SU-DHL-6 (cell line): ENCODE data around the gene CCDC116.

Experiments
- H2AFZ ChIP-seq: fragments of 200-600 bp; sonication (generic); 2 replicates; pipeline ENCODE4 v1.6.1; 2014; ENCODE audit warnings: low read depth, mild to moderate bottlenecking, moderate library complexity, mixed read lengths, antibody characterized with exemption, low read length; ENCODE audit not compliant: severe bottlenecking
- H3F3A ChIP-seq: fragments of 200-600 bp; shearing (Covaris generic); 2 replicates; pipeline ENCODE4 v1.6.0; 2016; ENCODE audit warnings: antibody characterized with exemption, mild to moderate bottlenecking; ENCODE audit not compliant: insufficient read depth
- H3K27ac ChIP-seq: fragments of 200-600 bp; sonication (generic); 2 replicates; pipeline ENCODE4 v1.5.1; 2016; ENCODE audit warnings: low read depth, mild to moderate bottlenecking, low read length, moderate library complexity, mixed read lengths
- H3K27me3 ChIP-seq: fragments of 200-600 bp; sonication (generic), shearing (Covaris generic); 2 replicates; pipeline ENCODE4 v1.6.0; 2014; ENCODE audit warnings: mild to moderate bottlenecking, low read length
- H3K36me3 ChIP-seq: fragments of 200-600 bp; sonication (generic); 2 replicates; pipeline ENCODE4 v1.6.1; 2014; ENCODE audit warnings: mild to moderate bottlenecking, low read length, mixed read lengths
- H3K4me2 ChIP-seq: fragments of 300-600, 200-600 bp; shearing (Covaris generic), sonication (generic); 2 replicates; pipeline ENCODE4 v1.6.0; 2014; ENCODE audit warnings: low read length, low read depth, mild to moderate bottlenecking; ENCODE audit not compliant: poor library complexity, severe bottlenecking
- H3K4me3 ChIP-seq: fragments of 200-600 bp; sonication (generic); 2 replicates; pipeline ENCODE4 v1.5.1; 2014; ENCODE audit warnings: antibody characterized with exemption, low read length, mild to moderate bottlenecking, mixed read lengths; ENCODE audit not compliant: insufficient read depth, poor library complexity, severe bottlenecking
- H3K79me2 ChIP-seq: fragments of 200-600 bp; sonication (generic); 2 replicates; pipeline ENCODE4 v1.6.1; 2014; ENCODE audit warnings: mild to moderate bottlenecking, low read length, moderate library complexity; ENCODE audit not compliant: insufficient read depth
- H3K9ac ChIP-seq: fragments of 200-600 bp; sonication (generic); 2 replicates; pipeline ENCODE4 v1.7.0; 2014; ENCODE audit warnings: mild to moderate bottlenecking, low read length
- H3K9me2 ChIP-seq: fragments of 200-600 bp; sonication (generic); replicated peaks from 2 replicates; pipeline ENCODE4 v1.6.1; 2014; ENCODE audit warnings: low read length; ENCODE audit not compliant: insufficient read depth
- H3K9me3 ChIP-seq: fragments of 200-600 bp; sonication (generic); 2 replicates; pipeline ENCODE4 v1.6.1; 2014; ENCODE audit warnings: low read length, mixed read lengths; ENCODE audit not compliant: insufficient read depth
- H4K20me1 ChIP-seq: fragments of 200-600 bp; sonication (generic); 2 replicates; pipeline ENCODE4 v1.6.1; 2014; ENCODE audit warnings: low read depth, mild to moderate bottlenecking, antibody characterized with exemption, low read length, moderate library complexity, mixed read lengths
- EZH2phosphoT487 ChIP-seq: fragments of 200-600 bp; sonication (generic), shearing (Covaris generic); conservative IDR thresholded peaks from 2 replicates; pipeline ENCODE4 v1.6.1; 2018; ENCODE audit warnings: mild to moderate bottlenecking, antibody characterized with exemption, low read length, moderate library complexity, mixed read lengths
- TF ChIP-seq, protein P1 (sequence below): fragments of 200-600 bp; sonication (generic); IDR thresholded peaks from one replicate; pipeline ENCODE4 v1.5.1; 2017; ENCODE audit warnings: antibody characterized with exemption, mild to moderate bottlenecking, low read length, moderate library complexity; ENCODE audit not compliant: insufficient read depth, poor library complexity, severe bottlenecking

CCDC116 gene

DNA sequence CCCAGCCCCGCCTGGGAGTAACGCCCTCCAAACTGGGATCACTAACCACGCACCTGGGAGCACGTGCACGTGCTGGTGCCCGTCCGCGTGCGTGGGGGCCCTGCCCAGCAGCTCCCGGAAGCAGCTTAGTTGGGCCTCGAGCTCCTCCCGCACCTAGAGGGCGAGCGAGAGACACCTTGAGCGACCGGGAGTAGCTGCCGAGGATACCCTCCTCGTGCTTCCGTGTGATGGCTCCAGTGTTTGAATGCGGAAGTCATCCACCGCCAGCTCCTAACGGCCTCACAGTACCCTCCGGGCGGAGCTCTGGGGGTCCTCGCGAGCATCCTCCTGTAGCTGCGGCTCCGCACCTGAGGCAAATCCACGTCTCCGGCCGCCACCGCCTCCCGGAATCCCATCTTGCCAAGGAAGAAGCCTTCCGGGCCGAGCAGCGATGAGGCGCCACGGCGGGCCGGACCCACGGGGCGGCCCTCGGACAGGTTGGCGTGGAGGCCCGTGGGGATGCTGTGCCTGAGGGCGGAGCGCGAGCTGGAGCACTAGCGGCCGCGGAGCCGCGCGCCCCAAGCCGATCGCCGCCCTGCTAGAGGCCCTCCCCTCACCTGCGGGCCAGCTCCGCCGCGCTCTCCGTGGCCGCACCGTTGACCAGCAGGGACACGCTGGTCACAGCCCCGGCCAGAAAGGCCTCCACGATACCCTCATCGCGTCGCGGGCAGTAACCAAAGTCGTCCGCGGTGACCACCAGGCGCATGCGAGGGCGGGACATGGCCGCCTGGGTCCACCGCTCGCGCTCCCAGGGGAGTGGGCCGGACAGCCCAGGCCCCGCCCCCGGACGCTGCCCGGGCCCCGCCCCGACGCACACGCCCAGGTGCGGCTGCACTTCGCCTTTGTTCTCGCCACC is 3.1 kb upstream of the CCDC116 start, which contains the start of gene YDJC:
YDJC (minus strand) TSS at position 768 of the 895 bp plus-strand sequence; CDS start at position 760, 8 bp downstream.
- Histone ChIP-seq H4K20me1 (no peaks in the 10 kb centered on the region), H2AFZ (peak within 1 kb of the TSS; percentile 48), H3K27me3 (no peaks in the 10 kb centered on the region), H3K79me2 (peaks cover 12% of the 10 kb centered on the region; the same call in 1 of the 2 replicates), H3F3A (peaks cover 14% of the 10 kb centered on the region), H3K27ac (peak within 1 kb of the TSS; percentile 91), H3K9ac (peak within 1 kb of the TSS; percentile 99), H3K9me2 (no peaks in the 10 kb centered on the region), H3K4me2 (peak within 1 kb of the TSS; percentile 69), H3K9me3 (no peaks in the 10 kb centered on the region), H3K4me3 (peak within 1 kb of the TSS; percentile 99), H3K36me3 (no peaks in the 10 kb centered on the region)
- TF ChIP-seq EZH2phosphoT487: no peak
- TF ChIP-seq, protein P1, sequence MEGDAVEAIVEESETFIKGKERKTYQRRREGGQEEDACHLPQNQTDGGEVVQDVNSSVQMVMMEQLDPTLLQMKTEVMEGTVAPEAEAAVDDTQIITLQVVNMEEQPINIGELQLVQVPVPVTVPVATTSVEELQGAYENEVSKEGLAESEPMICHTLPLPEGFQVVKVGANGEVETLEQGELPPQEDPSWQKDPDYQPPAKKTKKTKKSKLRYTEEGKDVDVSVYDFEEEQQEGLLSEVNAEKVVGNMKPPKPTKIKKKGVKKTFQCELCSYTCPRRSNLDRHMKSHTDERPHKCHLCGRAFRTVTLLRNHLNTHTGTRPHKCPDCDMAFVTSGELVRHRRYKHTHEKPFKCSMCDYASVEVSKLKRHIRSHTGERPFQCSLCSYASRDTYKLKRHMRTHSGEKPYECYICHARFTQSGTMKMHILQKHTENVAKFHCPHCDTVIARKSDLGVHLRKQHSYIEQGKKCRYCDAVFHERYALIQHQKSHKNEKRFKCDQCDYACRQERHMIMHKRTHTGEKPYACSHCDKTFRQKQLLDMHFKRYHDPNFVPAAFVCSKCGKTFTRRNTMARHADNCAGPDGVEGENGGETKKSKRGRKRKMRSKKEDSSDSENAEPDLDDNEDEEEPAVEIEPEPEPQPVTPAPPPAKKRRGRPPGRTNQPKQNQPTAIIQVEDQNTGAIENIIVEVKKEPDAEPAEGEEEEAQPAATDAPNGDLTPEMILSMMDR: peak; percentile 29

DNA sequence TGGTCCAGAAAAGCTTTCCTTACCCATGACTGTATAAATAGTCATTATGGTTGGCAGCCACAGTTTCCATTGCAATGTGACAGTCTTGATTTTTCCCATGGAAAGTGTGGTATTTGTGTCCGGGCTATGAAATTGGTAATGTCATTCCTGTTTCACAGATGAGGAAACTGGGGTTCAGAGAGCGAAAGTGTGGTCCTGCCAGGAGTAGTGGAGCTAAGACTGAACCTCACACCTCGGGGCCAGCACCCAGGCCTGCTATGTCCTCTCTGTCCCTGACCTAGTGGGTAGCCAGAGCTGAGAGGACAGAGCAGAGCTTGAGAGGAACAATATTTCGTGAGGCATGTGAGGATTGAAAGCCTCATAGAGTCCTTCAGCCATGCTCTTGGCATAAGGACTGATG is 1.5 kb upstream of the CCDC116 start:
- Histone ChIP-seq H2AFZ (no peak overlapping the region), H3K27me3 (no peaks in the 10 kb centered on the region), H4K20me1 (no peaks in the 10 kb centered on the region), H3K79me2 (peaks cover 12% of the 10 kb centered on the region; the same call in 1 of the 2 replicates), H3K9ac (no peak overlapping the region), H3K27ac (no peak overlapping the region), H3K9me2 (no peaks in the 10 kb centered on the region), H3K4me2 (no peak overlapping the region), H3K4me3 (no peak overlapping the region), H3K36me3 (no peaks in the 10 kb centered on the region), H3F3A (0 out of 2 replicates have a peak, but pooled peaks cover 4% of the 10 kb centered on the region), H3K9me3 (no peaks in the 10 kb centered on the region)
- no peak for TF ChIP-seq EZH2phosphoT487
- TF ChIP-seq, protein P1: no peak

DNA sequence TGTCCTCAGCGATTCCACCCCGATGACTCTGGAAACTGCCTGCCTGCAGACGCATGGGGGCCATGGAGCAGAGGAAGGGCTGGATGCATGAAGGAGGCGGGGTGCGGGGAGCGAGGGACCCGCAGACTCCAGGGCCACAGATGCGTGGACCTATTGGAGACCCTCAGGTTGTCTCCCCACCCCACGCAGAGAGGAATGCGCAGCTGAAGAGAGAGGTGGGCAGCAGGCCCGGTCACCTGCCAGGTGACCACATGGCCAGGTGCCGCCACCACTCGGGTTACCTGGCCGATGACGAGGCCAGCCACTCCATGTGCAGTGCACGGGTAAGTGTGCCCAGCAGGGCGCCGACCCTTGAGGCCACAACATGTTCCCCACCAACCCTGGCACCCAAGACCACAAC is 371 bp downstream of the CCDC116 start:
- H3K36me3 ChIP-seq: no peaks in the 10 kb centered on the region
- H3K27me3 ChIP-seq: no peaks in the 10 kb centered on the region
- H3K27ac ChIP-seq: no peak overlapping the region
- H3K4me2 ChIP-seq: no peak overlapping the region
- no peaks in the 10 kb centered on the region for H3F3A ChIP-seq
- no peak overlapping the region for H3K9ac ChIP-seq
- H3K9me2 ChIP-seq: no peaks in the 10 kb centered on the region
- peaks cover 12% of the 10 kb centered on the region; the same call in 1 of the 2 replicates for H3K79me2 ChIP-seq
- no peaks in the 10 kb centered on the region for H4K20me1 ChIP-seq
- no peak overlapping the region for H3K4me3 ChIP-seq
- no peaks in the 10 kb centered on the region for H3K9me3 ChIP-seq
- TF ChIP-seq, protein P1: no peak
- no peak for TF ChIP-seq EZH2phosphoT487
- no peak overlapping the region for H2AFZ ChIP-seq
